ENCODE results near the gene TSPAN9.

- TF ChIP-seq POLR2AphosphoS5 (IDR thresholded peaks at IDR 0.05) (no peak), CTCF (IDR thresholded peaks at IDR 0.05) (no peak), EP300 (IDR thresholded peaks at IDR 0.05) (no peak)
These were observed 172.9 kb downstream of the TSPAN9 start for GRCh38 chr12:3250034-3250433.
